22Rv1 (cell line): ENCODE data around the gene HSD11B1L.

Experiments
- CTCF ChIP-seq: fragments of 450-650 bp; IDR thresholded peaks from 2 replicates; pipeline ENCODE4 v1.5.1; 2017; ENCODE audit warnings: mild to moderate bottlenecking
- ZFX ChIP-seq: fragments of 450-650 bp; IDR thresholded peaks from 2 replicates; pipeline ENCODE4 v1.6.1; 2017; ENCODE audit warnings: antibody characterized with exemption, borderline replicate concordance

- TF ChIP-seq CTCF (no peak), ZFX (no peak)
Observed at GRCh38 chr19:5697022-5697889, 16.4 kb downstream of the HSD11B1L start.
